Stimulated activated CD8-positive, alpha-beta memory T cell treated with anti-CD3 and anti-CD28 coated beads, Interleukin-12 subunit alpha, Interleukin-12 subunit beta, amount 100 ng/mL, for 24 hours (primary cell): ENCODE results near the gene PTGDS.

ENCODE experiments used
- DNase-seq: peaks from one replicate; pipeline ENCODE4 v3.0.0-alpha.2; 2020; ENCODE audit errors: extremely low read depth

PTGDS gene

DNA sequence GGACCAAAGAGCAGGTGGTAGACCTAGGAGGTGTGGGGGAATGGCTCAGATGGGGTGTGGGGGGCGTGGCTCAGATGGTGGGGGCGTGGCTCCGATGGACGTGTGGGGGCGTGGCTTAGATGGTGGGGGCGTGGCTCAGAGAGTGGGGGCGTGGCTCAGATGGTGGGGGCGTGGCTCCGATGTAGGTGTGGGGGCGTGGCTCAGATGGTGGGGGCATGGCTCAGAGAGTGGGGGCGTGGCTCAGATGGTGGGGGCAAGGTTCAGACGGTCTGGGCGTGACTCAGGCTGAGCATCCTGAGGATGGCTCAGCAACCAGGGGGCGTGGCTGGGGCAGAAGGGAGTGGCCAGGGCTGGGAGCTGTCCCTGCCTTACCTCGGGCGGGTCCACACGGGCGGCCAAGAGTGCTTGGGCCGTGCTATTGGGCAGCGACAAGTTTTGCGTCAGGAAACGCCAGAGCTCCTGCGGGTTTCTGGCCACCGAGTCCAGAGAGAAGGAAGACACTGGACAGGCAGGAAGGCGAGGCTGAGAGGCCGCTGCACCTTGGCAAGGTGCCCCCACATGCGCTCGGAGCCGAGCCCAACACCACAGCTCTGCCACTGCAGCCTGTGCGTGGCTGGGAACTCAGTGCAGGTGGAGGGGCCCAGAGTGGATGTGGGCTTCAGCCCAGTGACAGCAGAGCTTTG lies 44.8 kb downstream of the PTGDS start:
- peak; percentile 51 for DNase-seq

DNA sequence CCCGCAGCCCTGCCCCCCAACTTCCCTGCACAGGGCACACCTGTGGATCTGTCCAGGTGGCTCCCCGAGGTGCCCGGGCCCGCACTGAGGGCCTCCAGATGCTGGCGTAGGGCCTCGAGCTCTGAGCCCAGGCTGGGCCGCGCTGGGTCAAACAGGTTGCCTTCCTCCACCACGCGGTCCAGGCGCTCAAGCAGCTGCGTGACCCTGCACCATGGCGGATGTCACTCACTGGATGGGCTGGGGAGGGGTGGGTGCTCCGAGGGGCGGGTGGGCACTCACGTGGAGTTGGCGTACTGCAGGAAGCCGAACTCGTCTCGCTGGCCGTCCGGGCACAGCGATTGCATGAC lies 45.3 kb downstream of the PTGDS start:
- no peak for DNase-seq

DNA sequence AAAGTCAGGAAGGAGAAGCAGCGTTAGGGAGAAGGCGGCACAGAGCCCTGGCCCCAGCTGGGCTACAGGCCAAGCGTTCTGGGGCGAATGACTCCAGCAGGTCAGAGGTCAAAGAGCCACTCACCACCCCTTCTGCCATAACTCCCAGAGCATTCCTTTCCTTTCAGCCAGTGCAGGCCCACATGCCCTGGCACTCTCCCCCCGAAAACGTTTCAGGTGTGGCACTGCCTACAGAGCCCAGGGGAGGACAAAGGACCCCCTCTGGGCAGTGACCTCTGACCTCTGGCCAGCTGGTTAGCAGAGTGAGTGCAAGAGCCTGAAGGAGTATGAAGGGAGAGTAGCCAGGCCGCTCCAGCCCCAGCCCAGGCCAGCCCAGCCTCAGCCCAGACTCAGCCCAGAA lies 45.9 kb downstream of the PTGDS start:
- no peak for DNase-seq

DNA sequence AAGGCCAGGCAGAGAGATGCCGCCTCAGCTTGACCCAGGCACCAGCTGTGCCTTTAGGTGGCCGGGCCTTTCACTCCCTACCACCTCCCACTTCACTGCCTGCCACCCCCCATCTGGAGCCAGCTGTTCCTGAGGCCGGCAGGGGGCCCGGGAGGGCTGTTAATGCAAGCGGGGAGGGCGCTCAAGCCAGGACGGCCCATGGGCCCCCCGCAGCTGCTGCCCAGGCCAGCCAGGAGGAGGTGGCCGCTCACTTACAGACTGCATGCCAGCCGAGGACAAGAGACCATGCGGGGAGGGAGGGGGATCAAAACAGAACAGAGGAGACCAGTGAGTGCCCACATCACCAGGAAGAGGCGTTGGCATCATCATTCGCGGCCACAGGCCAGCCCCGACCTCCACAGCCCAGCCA lies 46.3 kb downstream of the PTGDS start:
- DNase-seq, result no peak

DNA sequence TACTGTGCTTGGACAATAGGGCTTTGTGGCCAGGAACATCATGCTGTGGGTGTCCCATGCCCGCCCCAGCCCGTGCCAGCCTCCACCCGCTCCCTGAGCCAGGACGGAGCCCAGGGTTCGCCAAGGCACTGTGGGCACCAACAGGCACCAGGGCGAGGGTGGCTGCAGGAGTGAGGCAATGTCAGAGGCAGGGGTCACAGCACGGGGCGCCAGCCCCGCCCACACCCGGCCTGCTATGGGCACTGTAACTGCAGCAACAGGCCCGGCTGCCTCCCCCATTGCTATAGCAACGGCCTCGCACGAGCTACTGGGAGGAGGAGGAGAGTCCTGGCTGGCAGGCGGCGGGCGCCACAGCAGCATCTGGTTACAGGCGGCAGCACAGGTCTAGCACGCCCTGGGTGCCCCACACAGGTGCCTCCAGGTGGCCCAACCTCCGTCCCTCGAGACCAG lies 48.2 kb downstream of the PTGDS start:
- no peak for DNase-seq

DNA sequence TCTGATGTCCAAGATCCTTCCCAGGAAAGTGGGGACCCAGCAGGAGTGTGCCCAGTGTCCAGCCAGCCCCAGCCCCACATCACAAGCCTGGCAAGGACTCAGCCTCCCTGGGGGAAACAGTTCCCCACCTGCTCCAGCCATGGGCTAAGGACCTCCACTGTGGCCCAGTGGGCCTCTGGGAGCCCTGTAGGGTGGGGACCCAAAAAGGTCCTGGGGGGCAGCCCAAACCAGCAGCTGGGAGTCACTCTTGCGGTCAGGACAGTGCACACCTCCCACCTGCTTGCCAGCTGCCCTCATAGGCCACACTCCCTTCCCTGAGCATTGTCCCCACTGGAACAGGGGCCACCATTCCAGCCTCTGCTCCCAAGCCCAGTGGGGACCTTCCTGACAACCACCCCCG lies 49.1 kb downstream of the PTGDS start:
- no peak for DNase-seq

DNA sequence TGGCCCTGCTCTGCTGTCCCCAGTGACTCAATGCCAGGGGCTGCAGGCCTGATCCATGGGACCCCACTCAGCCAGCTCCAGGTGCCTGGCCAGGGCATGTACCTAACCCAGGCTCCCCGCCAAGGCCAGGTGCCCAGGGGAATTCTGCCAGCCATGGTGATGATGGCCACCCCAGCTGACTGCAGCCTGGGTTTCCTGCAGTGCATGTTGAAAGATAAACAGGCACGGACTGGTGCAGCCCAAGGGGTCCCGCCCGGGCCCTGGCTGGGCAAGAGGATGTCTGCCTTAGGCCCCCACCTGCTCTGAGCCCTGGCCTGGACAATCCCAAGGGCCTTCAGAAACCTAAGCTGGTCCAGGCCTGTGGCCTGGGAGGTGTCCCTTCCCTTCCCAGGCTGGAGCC lies 49.5 kb downstream of the PTGDS start:
- DNase-seq, result no peak

DNA sequence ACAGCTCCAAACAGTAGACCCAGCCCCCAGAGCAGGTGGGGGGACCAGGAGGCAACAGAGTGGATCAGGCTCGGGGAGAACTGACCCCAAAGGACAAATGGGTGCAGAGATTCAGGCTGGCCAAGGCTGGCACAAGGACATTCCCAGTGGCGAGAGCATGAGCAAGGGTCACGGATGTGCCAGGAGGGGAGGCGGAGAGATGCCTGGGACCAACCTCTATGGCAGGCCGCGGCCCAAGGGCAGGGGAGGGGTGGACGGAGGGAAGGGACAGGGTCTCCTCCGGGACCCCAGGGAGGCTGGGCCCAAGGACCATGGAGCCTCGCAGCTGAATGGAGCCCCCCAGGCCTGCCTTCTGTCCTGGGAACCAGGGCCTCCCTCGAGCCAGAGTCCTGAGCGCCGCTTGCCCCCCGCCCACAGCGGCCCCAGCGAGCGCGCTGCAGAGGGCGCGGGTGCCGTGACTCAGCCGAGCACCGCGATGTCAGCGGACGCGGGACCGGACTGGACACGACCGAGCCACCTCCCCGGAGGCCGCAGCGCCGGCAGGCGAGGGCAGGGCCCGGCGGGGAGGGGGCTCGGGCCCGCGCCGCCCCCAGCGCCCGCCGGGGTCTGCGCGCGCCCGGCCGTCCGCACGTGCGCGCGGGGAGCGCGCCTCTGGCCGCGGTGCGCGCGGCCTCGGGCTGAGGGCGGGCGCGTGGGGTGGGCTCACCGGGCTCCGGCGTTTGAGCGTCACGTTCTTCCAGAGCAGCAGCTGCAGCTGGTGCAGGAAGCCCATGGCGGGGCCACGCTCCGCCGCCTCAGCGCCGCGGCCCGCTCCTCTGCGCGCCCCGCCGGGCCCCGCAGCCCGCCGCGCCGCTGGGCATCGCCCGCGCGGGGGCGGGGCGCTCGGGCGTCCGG lies 50.3 kb downstream of the PTGDS start, which contains the start of gene ABCA2:
ABCA2 (minus strand) TSS at position 869 of the 894 bp plus-strand sequence; CDS start at position 772, 97 bp downstream.
- DNase-seq, result no peak

DNA sequence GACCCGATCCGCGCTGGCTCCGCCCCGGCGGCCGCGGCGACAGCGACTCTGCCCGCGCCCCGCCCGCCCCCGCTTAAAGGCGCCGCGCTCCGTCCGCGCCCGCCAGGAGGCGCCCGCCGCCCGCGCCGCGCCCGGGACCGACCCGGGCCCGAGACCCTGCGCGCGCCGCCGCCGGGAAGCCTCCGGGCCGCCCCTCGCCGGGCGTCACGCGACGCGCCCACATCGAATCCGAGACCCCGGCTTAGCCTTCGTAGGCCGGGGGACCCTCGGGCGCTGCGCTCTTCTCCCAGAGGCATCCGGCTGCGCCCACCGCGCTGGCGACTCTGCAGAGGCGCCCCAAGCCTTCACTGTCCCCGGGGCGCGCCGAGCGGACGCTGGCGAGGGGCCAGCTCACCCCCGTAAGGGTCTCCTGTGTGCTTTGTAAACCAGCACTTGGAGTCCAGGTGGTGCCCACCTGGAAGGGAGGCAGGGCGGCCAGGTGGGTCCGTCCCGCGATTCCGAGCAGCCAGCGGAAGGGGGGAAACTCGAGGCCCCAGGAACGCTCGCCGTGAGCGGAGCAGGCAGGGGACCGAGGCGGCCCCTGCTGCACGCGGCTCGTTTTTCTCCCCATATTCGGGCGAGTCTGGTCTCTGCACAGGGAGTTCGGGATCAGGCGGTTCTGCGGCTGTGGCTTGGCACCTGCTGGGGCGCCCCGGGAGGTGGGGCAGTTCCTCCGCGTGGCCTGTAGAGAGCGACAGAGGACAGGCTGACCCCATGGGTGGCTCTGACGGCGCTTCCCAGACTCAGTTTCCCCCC lies 51.2 kb downstream of the PTGDS start:
- peak; percentile 30 for DNase-seq

DNA sequence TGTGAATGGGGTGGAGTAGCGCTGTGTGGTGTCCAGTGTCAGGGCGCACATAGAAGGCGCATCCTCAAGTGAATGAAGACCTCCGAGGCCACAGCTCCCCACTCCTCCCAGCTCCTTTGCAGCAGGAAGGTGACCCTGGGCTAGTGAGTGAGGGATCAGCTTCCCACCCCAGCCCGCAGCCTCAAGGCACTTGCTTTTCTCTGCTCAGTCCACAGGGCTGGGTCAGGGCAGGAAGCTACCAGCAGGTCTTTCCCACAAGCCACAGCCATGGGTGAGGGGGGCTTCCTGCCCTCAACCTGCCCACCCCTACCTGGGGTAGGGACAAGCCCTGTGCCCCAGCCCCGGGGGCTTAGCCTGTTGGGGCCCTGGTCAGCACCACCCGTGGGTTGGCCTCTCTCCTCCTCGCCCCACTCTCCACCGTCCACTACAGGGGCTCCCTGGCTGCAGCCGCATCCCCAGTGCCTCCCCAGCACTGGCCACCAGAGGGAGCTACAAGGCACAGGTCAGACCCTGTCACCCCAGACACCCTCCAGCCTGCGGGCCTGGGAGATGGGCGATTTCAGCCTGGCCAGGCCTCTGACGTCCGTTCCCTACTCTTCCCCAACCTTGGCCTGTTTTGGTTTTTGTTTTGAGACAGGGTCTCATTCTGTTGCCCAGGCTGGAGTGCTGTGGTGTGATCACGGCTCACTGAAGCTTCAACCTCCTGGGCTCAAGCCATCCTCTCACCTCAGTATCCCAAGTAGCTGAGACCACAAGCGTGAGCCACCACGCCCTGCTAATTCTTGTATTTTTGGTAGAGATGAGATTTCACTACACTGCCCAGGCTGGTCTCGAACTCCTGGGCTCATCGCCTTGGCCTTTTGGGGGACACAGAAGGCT lies 52.0 kb downstream of the PTGDS start:
- peak; percentile 47 for DNase-seq

DNA sequence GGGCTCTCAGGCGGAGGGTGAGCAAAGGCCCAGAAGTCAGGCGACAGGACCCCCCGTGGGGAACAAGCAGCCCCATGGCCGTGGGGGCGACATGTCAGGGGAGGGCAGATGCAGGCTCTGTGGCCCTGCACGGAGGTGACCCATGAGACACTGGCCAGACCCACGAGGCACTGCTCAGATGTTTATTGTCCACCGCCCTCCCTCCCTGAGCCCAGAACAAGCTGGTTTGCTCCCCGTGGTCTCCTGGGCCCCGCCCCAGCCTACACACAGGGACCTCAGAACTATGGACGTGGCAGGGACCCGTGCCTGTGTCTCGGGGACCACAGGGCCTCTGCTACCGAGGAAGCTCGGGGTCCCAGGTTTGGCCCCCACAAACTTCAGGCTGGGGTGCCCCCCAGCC lies 52.7 kb downstream of the PTGDS start:
- no peak for DNase-seq

DNA sequence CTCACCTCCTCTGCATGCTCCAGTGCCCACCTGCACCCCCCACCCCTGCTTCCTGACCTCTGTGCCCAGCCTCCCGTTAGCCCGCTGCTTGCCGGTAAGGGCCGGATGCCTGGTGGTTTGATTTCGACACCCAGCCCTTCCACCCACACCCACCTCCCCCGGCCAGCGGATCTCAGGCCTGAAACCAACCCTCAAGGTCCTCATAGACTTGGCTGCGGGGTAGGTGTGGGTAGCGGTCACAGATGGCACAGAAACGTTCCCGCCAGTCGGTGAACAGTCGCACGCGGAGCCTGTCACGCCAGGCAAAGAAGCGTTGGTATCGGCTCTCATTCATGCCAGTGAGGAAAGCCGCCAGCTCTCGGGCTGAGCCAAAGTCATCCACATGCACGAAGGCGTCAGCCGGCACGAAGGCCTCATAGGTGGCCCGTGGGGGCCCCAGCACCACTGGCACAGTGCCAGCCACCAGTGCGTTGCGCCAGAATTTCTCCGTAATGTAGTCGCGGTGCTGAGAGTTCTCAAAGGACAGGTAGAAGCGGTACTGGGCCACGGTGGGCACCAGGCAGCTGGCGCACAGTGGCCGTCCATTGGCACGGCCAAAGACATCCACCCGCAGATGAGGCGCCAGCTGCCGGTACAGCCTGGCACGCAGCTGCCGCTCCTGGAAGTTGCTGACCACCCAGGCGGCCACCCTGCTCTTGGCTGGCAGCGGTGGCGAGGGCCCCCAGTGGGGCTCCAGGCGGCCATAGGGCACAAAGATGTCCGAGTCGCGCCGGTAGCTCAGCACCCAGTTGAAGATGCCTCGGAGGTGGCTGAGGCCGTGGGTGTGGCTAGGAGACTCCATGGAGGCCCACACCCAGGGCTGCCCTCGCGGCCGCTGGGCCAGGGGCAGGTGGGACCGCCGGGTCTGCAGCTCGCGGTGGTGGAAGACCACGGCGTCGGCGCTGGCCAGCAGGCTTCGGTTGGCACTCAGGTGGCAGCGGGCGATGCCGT lies 53.5 kb downstream of the PTGDS start:
- DNase-seq, result no peak
